ENCODE results near the gene SSTR3. TPM values are rescaled to one million over a fixed set of nuclear protein-coding genes. Genes with fewer than 3 reads are reported as not detected.

SSTR3 gene
- total RNA-seq, 1 donor from 2014 or later, result 0.69 TPM

GRCh38 chr22:37177755-37178154, 34.5 kb downstream of the SSTR3 start:
- no peak for TF ChIP-seq CTCF (IDR thresholded peaks at IDR 0.05; ENCODE audit: unreplicated experiment)
- Mint-ChIP-seq H3K9me3 (no peaks in the 10 kb centered on the region), H3K27ac (peak overlapping the region; percentile 60), H3K4me1 (peaks cover 32% of the 10 kb centered on the region), H3K36me3 (peaks cover 10% of the 10 kb centered on the region), H3K4me3 (no peak overlapping the region), H3K27me3 (ENCODE audit: low read depth) (no peaks in the 10 kb centered on the region)
- no peak for DNase-seq (ENCODE audit: low spot score in 2 of 2, unreplicated experiment in 2 of 2)

GRCh38 chr22:37177221-37177620, 35.1 kb downstream of the SSTR3 start:
- Mint-ChIP-seq H3K27ac (peak overlapping the region; percentile 60), H3K27me3 (ENCODE audit: low read depth) (no peaks in the 10 kb centered on the region), H3K4me3 (no peak overlapping the region), H3K36me3 (peaks cover 9% of the 10 kb centered on the region), H3K4me1 (peaks cover 32% of the 10 kb centered on the region), H3K9me3 (no peaks in the 10 kb centered on the region)
- no peak for TF ChIP-seq CTCF (IDR thresholded peaks at IDR 0.05; ENCODE audit: unreplicated experiment)
- no peak for DNase-seq (ENCODE audit: low spot score in 2 of 2, unreplicated experiment in 2 of 2)

GRCh38 chr22:37176464-37177061, 35.7 kb downstream of the SSTR3 start:
- Mint-ChIP-seq H3K27me3 (ENCODE audit: low read depth) (no peaks in the 10 kb centered on the region), H3K4me1 (peaks cover 35% of the 10 kb centered on the region), H3K9me3 (no peaks in the 10 kb centered on the region), H3K4me3 (peak overlapping the region; percentile 5), H3K27ac (peak overlapping the region; percentile 92), H3K36me3 (peaks cover 4% of the 10 kb centered on the region)
- DNase-seq (ENCODE audit: low spot score in 2 of 2, unreplicated experiment in 2 of 2), result no peak
- no peak for TF ChIP-seq CTCF (IDR thresholded peaks at IDR 0.05; ENCODE audit: unreplicated experiment)

- no peak for DNase-seq (ENCODE audit: low spot score in 2 of 2, unreplicated experiment in 2 of 2)
- peaks cover 2% of the 10 kb centered on the region for H3K36me3 Mint-ChIP-seq
- H3K27me3 Mint-ChIP-seq (ENCODE audit: low read depth), result no peaks in the 10 kb centered on the region
- peaks cover 40% of the 10 kb centered on the region for H3K4me1 Mint-ChIP-seq
- no peaks in the 10 kb centered on the region for H3K9me3 Mint-ChIP-seq
- no peak overlapping the region for H3K4me3 Mint-ChIP-seq
- TF ChIP-seq CTCF (IDR thresholded peaks at IDR 0.05; ENCODE audit: unreplicated experiment), result no peak
- peak overlapping the region; percentile 92 for H3K27ac Mint-ChIP-seq
These were observed 36.6 kb downstream of the SSTR3 start for GRCh38 chr22:37175414-37176281.

- no peaks in the 10 kb centered on the region for H3K9me3 Mint-ChIP-seq
- H3K4me1 Mint-ChIP-seq, result peaks cover 40% of the 10 kb centered on the region
- TF ChIP-seq CTCF (IDR thresholded peaks at IDR 0.05; ENCODE audit: unreplicated experiment), result no peak
- H3K27me3 Mint-ChIP-seq (ENCODE audit: low read depth), result no peaks in the 10 kb centered on the region
- H3K27ac Mint-ChIP-seq, result no peak overlapping the region
- DNase-seq (ENCODE audit: low spot score in 2 of 2, unreplicated experiment in 2 of 2), result no peak
- peaks cover 2% of the 10 kb centered on the region for H3K36me3 Mint-ChIP-seq
- H3K4me3 Mint-ChIP-seq, result no peak overlapping the region
These were observed 37.3 kb downstream of the SSTR3 start for GRCh38 chr22:37174964-37175363.
